Measurements from ENCODE around the gene SPON2. TPM values are rescaled to one million over a fixed set of nuclear protein-coding genes. Genes with fewer than 3 reads are reported as not detected.
A peak's percentile ranks its signal among the peaks of the same experiment; 100 is the strongest.

SPON2 gene
- total RNA-seq, 1 experiment from 2014 or later = 1.8 TPM

GRCh38 chr4:1167244-1167949 is 5.0 kb downstream of the SPON2 start:
- H3K27ac ChIP-seq (ENCODE audit: low read length) = peak overlapping the region; percentile 65; the same call in 1 of the 2 replicates
- peak; percentile 46 for DNase-seq (ENCODE audit: low read depth, low spot score)

GRCh38 chr4:1166509-1167243 is 5.7 kb downstream of the SPON2 start:
- peak overlapping the region; percentile 64 to 68 for H3K4me3 ChIP-seq (ENCODE audit: low read depth in 2 of 2, low read length in 2 of 2)
- POLR2A ChIA-PET = no interaction called here
- ATAC-seq = peak; percentile 3; the same call in 1 of the 2 replicates
- DNase-seq (ENCODE audit: low read depth, low spot score) = no peak
- no TSS peak for BruUV-seq (replicated peaks)
- in situ Hi-C loops (cut with HindIII; ENCODE audit: low pct_unique_long_range_greater_than_20kb, low sequenced_read_pairs) (no loop called here), intact Hi-C loops (cut with micrococcal nuclease; ENCODE audit: unreplicated experiment) (no loop called here)
- H3K36me3 ChIP-seq (ENCODE audit: control insufficient read depth, insufficient read depth, low read length) = no peaks in the 10 kb centered on the region
- no peak overlapping the region for H3K27ac ChIP-seq (ENCODE audit: low read length)
- peaks cover 6% of the 10 kb centered on the region; the same call in 1 of the 2 replicates for H3K4me1 ChIP-seq (ENCODE audit: control insufficient read depth, insufficient read depth, low read length)
- H3K27me3 ChIP-seq (ENCODE audit: control insufficient read depth, insufficient read depth, low read length) = no peaks in the 10 kb centered on the region
- TF ChIP-seq POLR2AphosphoS5 (IDR thresholded peaks at IDR 0.05; ENCODE audit: low read depth, low read length) (no peak), TCF7L2 (IDR thresholded peaks at IDR 0.05; ENCODE audit: low read depth, low read length) (no peak), SIN3A (IDR thresholded peaks at IDR 0.05; ENCODE audit: borderline replicate concordance, insufficient read depth, low read depth, low read length) (no peak)
- TF ChIP-seq, protein P1, sequence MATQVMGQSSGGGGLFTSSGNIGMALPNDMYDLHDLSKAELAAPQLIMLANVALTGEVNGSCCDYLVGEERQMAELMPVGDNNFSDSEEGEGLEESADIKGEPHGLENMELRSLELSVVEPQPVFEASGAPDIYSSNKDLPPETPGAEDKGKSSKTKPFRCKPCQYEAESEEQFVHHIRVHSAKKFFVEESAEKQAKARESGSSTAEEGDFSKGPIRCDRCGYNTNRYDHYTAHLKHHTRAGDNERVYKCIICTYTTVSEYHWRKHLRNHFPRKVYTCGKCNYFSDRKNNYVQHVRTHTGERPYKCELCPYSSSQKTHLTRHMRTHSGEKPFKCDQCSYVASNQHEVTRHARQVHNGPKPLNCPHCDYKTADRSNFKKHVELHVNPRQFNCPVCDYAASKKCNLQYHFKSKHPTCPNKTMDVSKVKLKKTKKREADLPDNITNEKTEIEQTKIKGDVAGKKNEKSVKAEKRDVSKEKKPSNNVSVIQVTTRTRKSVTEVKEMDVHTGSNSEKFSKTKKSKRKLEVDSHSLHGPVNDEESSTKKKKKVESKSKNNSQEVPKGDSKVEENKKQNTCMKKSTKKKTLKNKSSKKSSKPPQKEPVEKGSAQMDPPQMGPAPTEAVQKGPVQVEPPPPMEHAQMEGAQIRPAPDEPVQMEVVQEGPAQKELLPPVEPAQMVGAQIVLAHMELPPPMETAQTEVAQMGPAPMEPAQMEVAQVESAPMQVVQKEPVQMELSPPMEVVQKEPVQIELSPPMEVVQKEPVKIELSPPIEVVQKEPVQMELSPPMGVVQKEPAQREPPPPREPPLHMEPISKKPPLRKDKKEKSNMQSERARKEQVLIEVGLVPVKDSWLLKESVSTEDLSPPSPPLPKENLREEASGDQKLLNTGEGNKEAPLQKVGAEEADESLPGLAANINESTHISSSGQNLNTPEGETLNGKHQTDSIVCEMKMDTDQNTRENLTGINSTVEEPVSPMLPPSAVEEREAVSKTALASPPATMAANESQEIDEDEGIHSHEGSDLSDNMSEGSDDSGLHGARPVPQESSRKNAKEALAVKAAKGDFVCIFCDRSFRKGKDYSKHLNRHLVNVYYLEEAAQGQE (IDR thresholded peaks at IDR 0.05; ENCODE audit: insufficient read depth in 1 of 2, low read depth in 2 of 2, low read length in 1 of 2) = no peak
- TF ChIP-seq, protein P2, sequence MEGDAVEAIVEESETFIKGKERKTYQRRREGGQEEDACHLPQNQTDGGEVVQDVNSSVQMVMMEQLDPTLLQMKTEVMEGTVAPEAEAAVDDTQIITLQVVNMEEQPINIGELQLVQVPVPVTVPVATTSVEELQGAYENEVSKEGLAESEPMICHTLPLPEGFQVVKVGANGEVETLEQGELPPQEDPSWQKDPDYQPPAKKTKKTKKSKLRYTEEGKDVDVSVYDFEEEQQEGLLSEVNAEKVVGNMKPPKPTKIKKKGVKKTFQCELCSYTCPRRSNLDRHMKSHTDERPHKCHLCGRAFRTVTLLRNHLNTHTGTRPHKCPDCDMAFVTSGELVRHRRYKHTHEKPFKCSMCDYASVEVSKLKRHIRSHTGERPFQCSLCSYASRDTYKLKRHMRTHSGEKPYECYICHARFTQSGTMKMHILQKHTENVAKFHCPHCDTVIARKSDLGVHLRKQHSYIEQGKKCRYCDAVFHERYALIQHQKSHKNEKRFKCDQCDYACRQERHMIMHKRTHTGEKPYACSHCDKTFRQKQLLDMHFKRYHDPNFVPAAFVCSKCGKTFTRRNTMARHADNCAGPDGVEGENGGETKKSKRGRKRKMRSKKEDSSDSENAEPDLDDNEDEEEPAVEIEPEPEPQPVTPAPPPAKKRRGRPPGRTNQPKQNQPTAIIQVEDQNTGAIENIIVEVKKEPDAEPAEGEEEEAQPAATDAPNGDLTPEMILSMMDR (IDR thresholded peaks at IDR 0.05) = no peak
- H3K9me3 ChIP-seq (ENCODE audit: control insufficient read depth, insufficient read depth, low read depth, low read length) = no peaks in the 10 kb centered on the region
- CTCF ChIA-PET = interaction anchor here (0.9 kb wide), 1 partner anchor 120 kb away, joined by 3 read pairs; no protein-coding TSS in a partner anchor

More at GRCh38 chr4:1167244-1167949, 5.0 kb downstream of the SPON2 start:
- TF ChIP-seq, protein P1 (IDR thresholded peaks at IDR 0.05; ENCODE audit: insufficient read depth in 1 of 2, low read depth in 2 of 2, low read length in 1 of 2) = no peak
- TF ChIP-seq SIN3A (IDR thresholded peaks at IDR 0.05; ENCODE audit: borderline replicate concordance, insufficient read depth, low read depth, low read length) (0 out of 2 replicates have a peak, but pooled peaks have one; percentile 60), TCF7L2 (IDR thresholded peaks at IDR 0.05; ENCODE audit: low read depth, low read length) (no peak), POLR2AphosphoS5 (IDR thresholded peaks at IDR 0.05; ENCODE audit: low read depth, low read length) (peak; percentile 23; the same call in 1 of the 2 replicates)
- TF ChIP-seq, protein P2 (IDR thresholded peaks at IDR 0.05) = peak; percentile 90
- CTCF ChIA-PET = no interaction called here
- ATAC-seq = peak; percentile 95
- Histone ChIP-seq H3K27me3 (ENCODE audit: control insufficient read depth, insufficient read depth, low read length) (no peaks in the 10 kb centered on the region), H3K9me3 (ENCODE audit: control insufficient read depth, insufficient read depth, low read depth, low read length) (no peaks in the 10 kb centered on the region), H3K4me3 (ENCODE audit: low read depth in 2 of 2, low read length in 2 of 2) (peak overlapping the region; percentile 64 to 68), H3K4me1 (ENCODE audit: control insufficient read depth, insufficient read depth, low read length) (peaks cover 6% of the 10 kb centered on the region; the same call in 1 of the 2 replicates), H3K36me3 (ENCODE audit: control insufficient read depth, insufficient read depth, low read length) (no peaks in the 10 kb centered on the region)
- intact Hi-C loops (cut with micrococcal nuclease; ENCODE audit: unreplicated experiment) = no loop called here
- no TSS peak for BruUV-seq (replicated peaks)
- POLR2A ChIA-PET = interaction anchor here (0.6 kb wide), 1 partner anchor 159 kb away, joined by 4 read pairs; no protein-coding TSS in a partner anchor
- in situ Hi-C loops (cut with HindIII; ENCODE audit: low pct_unique_long_range_greater_than_20kb, low sequenced_read_pairs) = no loop called here

All from Panc1 (cell line).